CD14-positive monocyte (primary cell): Measurements from ENCODE around the gene NRXN3. TPM values are rescaled to one million over a fixed set of nuclear protein-coding genes. Genes with fewer than 3 reads are reported as not detected.

Experiments
- DNase-seq, 3 donors: peaks; one replicate each; pipeline ENCODE4 v3.0.0-alpha.2; 2011 to 2022
- H2AFZ ChIP-seq: 2 replicates; pipeline ENCODE4 v1.6.0; 2012; ENCODE audit warnings: mild to moderate bottlenecking, low read depth, low read length, inconsistent platforms; ENCODE audit not compliant: insufficient read depth, poor library complexity, severe bottlenecking
- H3K27ac ChIP-seq, 2 donors: 1 replicate in 1 of 2; 2 replicates in 1 of 2; pipeline ENCODE4 v1.5.1; 2012 to 2013; ENCODE audit warnings: low read length in 2 of 2, control low read depth in 1 of 2, inconsistent platforms in 1 of 2, low read depth in 1 of 2, mild to moderate bottlenecking in 1 of 2
- H3K27me3 ChIP-seq, 2 donors: one replicate each; pipeline versions ENCODE4 v1.6.0 to v1.6.1; 2011 to 2013; ENCODE audit warnings: low read length in 2 of 2; ENCODE audit not compliant: control insufficient read depth in 2 of 2, insufficient read depth in 2 of 2
- H3K36me3 ChIP-seq, 2 donors: replicated peaks in 1 of 2; 1 replicate in 1 of 2; 2 replicates in 1 of 2; pipeline versions ENCODE4 v1.5.1 to v1.6.1; 2012 to 2013; ENCODE audit warnings: low read length in 2 of 2, control low read depth in 1 of 2, inconsistent platforms in 1 of 2, mild to moderate bottlenecking in 1 of 2; ENCODE audit not compliant: insufficient read depth in 2 of 2, control insufficient read depth in 1 of 2
- H3K4me1 ChIP-seq, 2 donors: 1 replicate in 1 of 2; 2 replicates in 1 of 2; pipeline versions ENCODE4 v1.5.1 to v1.6.1; 2012 to 2013; ENCODE audit warnings: low read length in 2 of 2, control low read depth in 1 of 2, inconsistent platforms in 1 of 2, mild to moderate bottlenecking in 1 of 2, moderate library complexity in 1 of 2; ENCODE audit not compliant: insufficient read depth in 2 of 2, control insufficient read depth in 1 of 2
- H3K4me2 ChIP-seq: replicated peaks from 2 replicates; pipeline ENCODE3; 2012; ENCODE audit warnings: low read length, moderate library complexity, mild to moderate bottlenecking; ENCODE audit not compliant: poor library complexity, severe bottlenecking; ENCODE audit errors: extremely low read depth
- H3K4me3 ChIP-seq, 3 experiments: fragments of 200-600 bp in 1 of 3; sonication (generic) in 1 of 3; replicated peaks in 1 of 3; 1 replicate in 2 of 3; 2 replicates in 1 of 3; pipeline ENCODE4 v1.5.1; 2011 to 2013; ENCODE audit warnings: low read length in 3 of 3, mild to moderate bottlenecking in 3 of 3, control low read depth in 2 of 3, low read depth in 2 of 3, inconsistent platforms in 1 of 3, moderate library complexity in 1 of 3
- H3K79me2 ChIP-seq: 2 replicates; pipeline ENCODE4 v1.6.0; 2012; ENCODE audit warnings: mild to moderate bottlenecking, control low read depth, inconsistent platforms, low read length, moderate library complexity; ENCODE audit not compliant: insufficient read depth
- H3K9ac ChIP-seq: 2 replicates; pipeline ENCODE4 v1.6.0; 2017; ENCODE audit warnings: low read length, mild to moderate bottlenecking; ENCODE audit not compliant: insufficient read depth, poor library complexity, severe bottlenecking
- H3K9me3 ChIP-seq, 2 donors: replicated peaks in 1 of 2; 1 replicate in 1 of 2; 2 replicates in 1 of 2; pipeline versions ENCODE4 v1.5.1 to v1.6.1; 2012 to 2013; ENCODE audit warnings: low read length in 2 of 2, control low read depth in 1 of 2; ENCODE audit not compliant: control insufficient read depth in 1 of 2, insufficient read depth in 1 of 2
- H4K20me1 ChIP-seq: 2 replicates; pipeline ENCODE4 v1.6.0; 2012; ENCODE audit warnings: mild to moderate bottlenecking, low read length, control low read depth, moderate library complexity; ENCODE audit not compliant: insufficient read depth
- H3K27ac Mint-ChIP-seq, 7 donors: one replicate each; pipeline ENCODE4 v1.8.0; 2020; ENCODE audit warnings: mild to moderate bottlenecking in 7 of 7, mixed read lengths in 7 of 7, moderate library complexity in 6 of 7, inconsistent platforms in 2 of 7
- H3K27me3 Mint-ChIP-seq, 3 donors: one replicate each; pipeline ENCODE4 v1.8.0; 2021 to 2022; ENCODE audit warnings: low read depth in 3 of 3, mild to moderate bottlenecking in 3 of 3, mixed read lengths in 3 of 3, moderate library complexity in 3 of 3, inconsistent platforms in 1 of 3
- H3K36me3 Mint-ChIP-seq, 2 donors: one replicate each; pipeline ENCODE4 v1.8.0; 2020; ENCODE audit warnings: mixed read lengths in 2 of 2, inconsistent platforms in 1 of 2, mild to moderate bottlenecking in 1 of 2
- H3K4me1 Mint-ChIP-seq: one replicate; pipeline ENCODE4 v1.8.0; 2020; ENCODE audit warnings: mild to moderate bottlenecking, mixed read lengths
- H3K4me3 Mint-ChIP-seq, 2 donors: one replicate each; pipeline ENCODE4 v1.8.0; 2020; ENCODE audit warnings: mild to moderate bottlenecking in 2 of 2, mixed read lengths in 2 of 2, moderate library complexity in 1 of 2
- H3K9me3 Mint-ChIP-seq, 7 donors: one replicate each; pipeline ENCODE4 v1.8.0; 2020 to 2022; ENCODE audit warnings: mixed read lengths in 7 of 7, mild to moderate bottlenecking in 6 of 7, moderate library complexity in 6 of 7, inconsistent platforms in 2 of 7
- CTCF ChIP-seq: fragments of 200-600 bp; IDR thresholded peaks from one replicate; pipeline ENCODE4 v1.8.0; 2022; ENCODE audit warnings: antibody characterized with exemption, mild to moderate bottlenecking
- WGBS: methylation state at CpG from one replicate; pipeline ENCODE4 v1.1.5; 2013; ENCODE audit warnings: missing lambda C conversion rate; ENCODE audit not compliant: insufficient coverage; 5-methylcytosine and 5-hydroxymethylcytosine counted together
- intact Hi-C, 2 donors: fragments of 100-400 bp; cut with micrococcal nuclease; formaldehyde crosslinking; loops; one replicate each; pipeline versions ENCODE4 v1.15.0 to v1.15.1; 2023
- polyA plus RNA-seq, 3 donors: library from polyadenylated mRNA; depleted of rRNA in 1 of 3; unstranded in 2 of 3; stranded (reverse) in 1 of 3; fragments of 300-500 nt in 2 of 3; fragments of >200 nt in 1 of 3; fragmentation: Illumina TruSeq in 2 of 3; gene quantifications; 1 replicate in 2 of 3; 2 replicates in 1 of 3; pipeline ENCODE4 v1.2.3, GENCODE V29; 2012 to 2021

Gene NRXN3
- polyA plus RNA-seq, 3 donors = not detected

- Histone ChIP-seq H3K79me2 (no peaks in the 10 kb centered on the region), H3K27me3 (no peaks in the 10 kb centered on the region), H3K4me3 (no peak overlapping the region), H2AFZ (no peak overlapping the region), H3K36me3 (no peaks in the 10 kb centered on the region), H3K9me3 (no peaks in the 10 kb centered on the region), H3K4me2 (no peak overlapping the region), H3K27ac (no peak overlapping the region), H3K4me1 (no peaks in the 10 kb centered on the region), H4K20me1 (no peaks in the 10 kb centered on the region), H3K9ac (no peak overlapping the region)
- Mint-ChIP-seq H3K36me3 (no peaks in the 10 kb centered on the region), H3K27me3 (peaks cover 0 to 2% (median 0%) of the 10 kb centered on the region in 3 donors), H3K9me3 (peaks cover 0 to 6% (median 0%) of the 10 kb centered on the region in 7 donors), H3K27ac (no peak overlapping the region), H3K4me1 (no peaks in the 10 kb centered on the region), H3K4me3 (no peak overlapping the region)
- no CpG with 5 or more reads among the region's 1 CpG for WGBS
- TF ChIP-seq CTCF = no peak
- intact Hi-C loops = no loop called here
- DNase-seq = no peak
Measured at GRCh38 chr14:78917462-78917861, 747.3 kb downstream of the NRXN3 start.

DNA sequence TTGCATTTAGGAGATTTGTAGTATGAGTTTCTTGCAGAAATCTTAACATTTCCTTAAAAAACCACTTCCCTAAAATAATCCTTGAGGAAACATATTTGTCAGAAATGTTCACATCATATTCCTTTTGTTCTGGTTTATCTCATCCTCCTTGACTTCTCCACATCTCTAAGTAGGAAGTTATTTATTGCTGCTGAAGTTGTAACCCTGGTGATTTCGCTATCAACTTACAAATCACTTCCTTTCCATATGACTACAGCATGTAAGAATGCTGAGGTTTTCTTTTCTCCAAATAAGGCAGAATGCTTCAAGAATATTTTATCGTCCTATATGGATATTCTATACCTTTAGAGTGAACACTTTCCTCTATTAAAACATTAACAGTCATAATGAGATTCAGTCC, 751.7 kb downstream of the NRXN3 start:
- H3K27me3 Mint-ChIP-seq = no peaks in the 10 kb centered on the region
- H3K27ac Mint-ChIP-seq = no peak overlapping the region
- no peaks in the 10 kb centered on the region for H3K79me2 ChIP-seq
- no peaks in the 10 kb centered on the region for H4K20me1 ChIP-seq
- H3K4me1 ChIP-seq = no peaks in the 10 kb centered on the region
- H3K9me3 Mint-ChIP-seq = no peaks in the 10 kb centered on the region
- no peak overlapping the region for H3K9ac ChIP-seq
- no peak for TF ChIP-seq CTCF
- H3K36me3 ChIP-seq = no peaks in the 10 kb centered on the region
- H3K4me3 Mint-ChIP-seq = no peak overlapping the region
- H3K4me2 ChIP-seq = no peak overlapping the region
- intact Hi-C loops = no loop called here
- H3K9me3 ChIP-seq = no peaks in the 10 kb centered on the region
- H3K27ac ChIP-seq = no peak overlapping the region
- WGBS = no CpG with 5 or more reads among the region's 2 CpGs
- H3K4me1 Mint-ChIP-seq = no peaks in the 10 kb centered on the region
- no peaks in the 10 kb centered on the region for H3K36me3 Mint-ChIP-seq
- no peak for DNase-seq
- no peak overlapping the region for H3K4me3 ChIP-seq
- no peak overlapping the region for H2AFZ ChIP-seq
- no peaks in the 10 kb centered on the region for H3K27me3 ChIP-seq
